Measurements from ENCODE around the gene ZBTB11. TPM values are rescaled to one million over a fixed set of nuclear protein-coding genes. Genes with fewer than 3 reads are reported as not detected.
"Not testable (repeated sequence)": the region's sequence is repeated elsewhere in the genome, so short reads cannot be mapped to it uniquely, and the experiment has no call there.

The ZBTB11 gene
- total RNA-seq, 1 experiment from 2014 or later: 19.2 TPM

GRCh38 chr3:101643009-101643844, 33.7 kb downstream of the ZBTB11 start:
- no peak for DNase-seq (ENCODE audit: low read depth)

- no peak for DNase-seq (ENCODE audit: low read depth)
Measured at GRCh38 chr3:101642441-101642840, 34.5 kb downstream of the ZBTB11 start.

GRCh38 chr3:101641397-101642115, 35.4 kb downstream of the ZBTB11 start:
- DNase-seq (ENCODE audit: low read depth): not testable (repeated sequence)

GRCh38 chr3:101640256-101640655, 36.7 kb downstream of the ZBTB11 start:
- DNase-seq (ENCODE audit: low read depth): no peak

GRCh38 chr3:101639280-101639963, 37.5 kb downstream of the ZBTB11 start:
- no peak for DNase-seq (ENCODE audit: low read depth)

GRCh38 chr3:101638261-101638745, 38.6 kb downstream of the ZBTB11 start:
- DNase-seq (ENCODE audit: low read depth): no peak

GRCh38 chr3:101637451-101637850, 39.5 kb downstream of the ZBTB11 start:
- no peak for DNase-seq (ENCODE audit: low read depth)

GRCh38 chr3:101635954-101636798, 40.8 kb downstream of the ZBTB11 start:
- peak; percentile 45 for DNase-seq (ENCODE audit: low read depth)

- DNase-seq (ENCODE audit: low read depth): no peak
Measured at GRCh38 chr3:101635345-101635744, 41.6 kb downstream of the ZBTB11 start.

GRCh38 chr3:101634591-101635196, 42.2 kb downstream of the ZBTB11 start:
- DNase-seq (ENCODE audit: low read depth): no peak

- DNase-seq (ENCODE audit: low read depth): no peak
Measured at GRCh38 chr3:101633186-101633585, 43.7 kb downstream of the ZBTB11 start.

GRCh38 chr3:101632586-101632985, 44.3 kb downstream of the ZBTB11 start:
- no peak for DNase-seq (ENCODE audit: low read depth)

- DNase-seq (ENCODE audit: low read depth): not testable (repeated sequence)
Measured at GRCh38 chr3:101631959-101632358, 45.0 kb downstream of the ZBTB11 start.

- DNase-seq (ENCODE audit: low read depth): no peak
Measured at GRCh38 chr3:101631098-101631796, 45.7 kb downstream of the ZBTB11 start.

GRCh38 chr3:101629219-101629618, 47.7 kb downstream of the ZBTB11 start:
- DNase-seq (ENCODE audit: low read depth): no peak

- no peak for DNase-seq (ENCODE audit: low read depth)
Measured at GRCh38 chr3:101625879-101626278, 51.1 kb downstream of the ZBTB11 start.

GRCh38 chr3:101624857-101625256, 52.1 kb downstream of the ZBTB11 start:
- DNase-seq (ENCODE audit: low read depth): no peak

GRCh38 chr3:101623656-101624055, 53.3 kb downstream of the ZBTB11 start:
- DNase-seq (ENCODE audit: low read depth): no peak

- DNase-seq (ENCODE audit: low read depth): no peak
Measured at GRCh38 chr3:101619734-101620133, 57.2 kb downstream of the ZBTB11 start.

GRCh38 chr3:101618726-101619125, 58.2 kb downstream of the ZBTB11 start:
- no peak for DNase-seq (ENCODE audit: low read depth)
